Measurements from ENCODE around the gene ABI3BP. TPM values are rescaled to one million over a fixed set of nuclear protein-coding genes. Genes with fewer than 3 reads are reported as not detected.

ABI3BP gene
- polyA plus RNA-seq, 3 donors: not detected

DNA sequence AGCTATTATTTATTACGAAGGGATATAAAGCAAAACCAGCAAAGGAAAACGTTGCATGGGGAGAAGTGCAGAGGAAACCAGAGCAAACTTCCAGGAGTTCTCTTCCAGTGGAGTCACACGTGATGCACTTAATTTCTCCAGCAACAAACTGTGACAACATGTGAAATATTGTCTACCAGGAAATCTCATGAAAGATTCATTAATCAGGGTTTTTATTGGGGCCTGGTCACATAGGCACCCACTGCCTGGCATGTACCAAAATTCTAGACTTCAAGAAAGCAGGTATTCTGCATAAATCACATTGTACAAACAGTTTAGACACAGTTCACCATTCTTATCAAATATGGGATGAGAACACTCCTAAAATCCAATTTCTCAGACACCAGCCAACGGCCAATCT lies 289.4 kb downstream of the ABI3BP start:
- H3K27ac ChIP-seq (ENCODE audit: low read depth in 1 of 2, low read length in 2 of 2): no peak overlapping the region
- H3K27me3 ChIP-seq (ENCODE audit: control insufficient read depth in 2 of 2, insufficient read depth in 2 of 2, low read length in 2 of 2): peaks cover 0 to 6% of the 10 kb centered on the region in 2 donors
- H3K36me3 ChIP-seq (replicated peaks in 1 of 2; ENCODE audit: control insufficient read depth in 1 of 2, insufficient read depth in 2 of 2, low read length in 2 of 2): no peaks in the 10 kb centered on the region
- no peak overlapping the region for H3K4me3 Mint-ChIP-seq
- H3K36me3 Mint-ChIP-seq: peaks cover 0 to 7% of the 10 kb centered on the region in 2 donors
- H3K79me2 ChIP-seq (ENCODE audit: insufficient read depth, low read length): no peaks in the 10 kb centered on the region
- intact Hi-C loops (cut with micrococcal nuclease): loop anchor here in 1 of 2 donors (10.0 kb wide), 1 partner anchor 889 kb away; the partner anchor contains the start of gene CMSS1
- no peaks in the 10 kb centered on the region for H4K20me1 ChIP-seq (ENCODE audit: insufficient read depth, low read length)
- H3K9me3 ChIP-seq (replicated peaks in 1 of 2; ENCODE audit: control insufficient read depth in 1 of 2, insufficient read depth in 1 of 2, low read length in 2 of 2): no peaks in the 10 kb centered on the region
- TF ChIP-seq, protein P1, sequence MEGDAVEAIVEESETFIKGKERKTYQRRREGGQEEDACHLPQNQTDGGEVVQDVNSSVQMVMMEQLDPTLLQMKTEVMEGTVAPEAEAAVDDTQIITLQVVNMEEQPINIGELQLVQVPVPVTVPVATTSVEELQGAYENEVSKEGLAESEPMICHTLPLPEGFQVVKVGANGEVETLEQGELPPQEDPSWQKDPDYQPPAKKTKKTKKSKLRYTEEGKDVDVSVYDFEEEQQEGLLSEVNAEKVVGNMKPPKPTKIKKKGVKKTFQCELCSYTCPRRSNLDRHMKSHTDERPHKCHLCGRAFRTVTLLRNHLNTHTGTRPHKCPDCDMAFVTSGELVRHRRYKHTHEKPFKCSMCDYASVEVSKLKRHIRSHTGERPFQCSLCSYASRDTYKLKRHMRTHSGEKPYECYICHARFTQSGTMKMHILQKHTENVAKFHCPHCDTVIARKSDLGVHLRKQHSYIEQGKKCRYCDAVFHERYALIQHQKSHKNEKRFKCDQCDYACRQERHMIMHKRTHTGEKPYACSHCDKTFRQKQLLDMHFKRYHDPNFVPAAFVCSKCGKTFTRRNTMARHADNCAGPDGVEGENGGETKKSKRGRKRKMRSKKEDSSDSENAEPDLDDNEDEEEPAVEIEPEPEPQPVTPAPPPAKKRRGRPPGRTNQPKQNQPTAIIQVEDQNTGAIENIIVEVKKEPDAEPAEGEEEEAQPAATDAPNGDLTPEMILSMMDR (IDR thresholded peaks at IDR 0.05): no peak
- H3K27ac Mint-ChIP-seq: no peak overlapping the region
- H3K4me1 Mint-ChIP-seq: peaks cover 5% of the 10 kb centered on the region
- peaks cover 0 to 7% (median 4%) of the 10 kb centered on the region in 7 donors for H3K9me3 Mint-ChIP-seq
- H3K9ac ChIP-seq (ENCODE audit: insufficient read depth, low read length, poor library complexity, severe bottlenecking): no peak overlapping the region
- no peak overlapping the region for H3K4me3 ChIP-seq (replicated peaks in 1 of 3; ENCODE audit: low read depth in 2 of 3, low read length in 3 of 3)
- peaks cover 4% of the 10 kb centered on the region in 2 donors for H3K4me1 ChIP-seq (ENCODE audit: control insufficient read depth in 1 of 2, insufficient read depth in 2 of 2, low read length in 2 of 2)
- H3K27me3 Mint-ChIP-seq (ENCODE audit: low read depth in 3 of 3): peaks cover 0 to 6% (median 4%) of the 10 kb centered on the region in 3 donors
- no peak overlapping the region for H2AFZ ChIP-seq (ENCODE audit: insufficient read depth, low read depth, low read length, poor library complexity, severe bottlenecking)
- DNase-seq: no peak
- H3K4me2 ChIP-seq (replicated peaks; ENCODE audit: extremely low read depth, low read length, poor library complexity, severe bottlenecking): no peak overlapping the region
- 100% methylated on average over 1 of the region's 4 CpGs for WGBS (ENCODE audit: insufficient coverage)

GRCh38 chr3:100702980-100703345 lies 290.3 kb downstream of the ABI3BP start:
- peaks cover 0 to 7% (median 4%) of the 10 kb centered on the region in 3 donors for H3K27me3 Mint-ChIP-seq (ENCODE audit: low read depth in 3 of 3)
- no peak overlapping the region for H3K4me3 Mint-ChIP-seq
- H3K4me2 ChIP-seq (replicated peaks; ENCODE audit: extremely low read depth, low read length, poor library complexity, severe bottlenecking): no peak overlapping the region
- no peaks in the 10 kb centered on the region for H3K79me2 ChIP-seq (ENCODE audit: insufficient read depth, low read length)
- no peaks in the 10 kb centered on the region for H3K36me3 Mint-ChIP-seq
- TF ChIP-seq, protein P1 (IDR thresholded peaks at IDR 0.05): no peak
- H3K27me3 ChIP-seq (ENCODE audit: control insufficient read depth in 2 of 2, insufficient read depth in 2 of 2, low read length in 2 of 2): peaks cover 0 to 6% of the 10 kb centered on the region in 2 donors
- H3K27ac ChIP-seq (ENCODE audit: low read depth in 1 of 2, low read length in 2 of 2): no peak overlapping the region
- H3K4me1 Mint-ChIP-seq: no peaks in the 10 kb centered on the region
- no peak overlapping the region for H3K4me3 ChIP-seq (replicated peaks in 1 of 3; ENCODE audit: low read depth in 2 of 3, low read length in 3 of 3)
- no peak overlapping the region for H2AFZ ChIP-seq (ENCODE audit: insufficient read depth, low read depth, low read length, poor library complexity, severe bottlenecking)
- DNase-seq: no peak
- no peak overlapping the region for H3K27ac Mint-ChIP-seq
- H3K9me3 ChIP-seq (replicated peaks in 1 of 2; ENCODE audit: control insufficient read depth in 1 of 2, insufficient read depth in 1 of 2, low read length in 2 of 2): no peaks in the 10 kb centered on the region
- H3K4me1 ChIP-seq (ENCODE audit: control insufficient read depth in 1 of 2, insufficient read depth in 2 of 2, low read length in 2 of 2): no peaks in the 10 kb centered on the region
- 100% methylated on average over 1 of the region's 5 CpGs for WGBS (ENCODE audit: insufficient coverage)
- H3K9me3 Mint-ChIP-seq: peaks cover 0 to 2% (median 0%) of the 10 kb centered on the region in 7 donors
- H3K36me3 ChIP-seq (replicated peaks in 1 of 2; ENCODE audit: control insufficient read depth in 1 of 2, insufficient read depth in 2 of 2, low read length in 2 of 2): no peaks in the 10 kb centered on the region
- no peak overlapping the region for H3K9ac ChIP-seq (ENCODE audit: insufficient read depth, low read length, poor library complexity, severe bottlenecking)
- intact Hi-C loops (cut with micrococcal nuclease): loop anchor here in 1 of 2 donors (10.0 kb wide), 1 partner anchor 888 kb away; the partner anchor contains the start of gene CMSS1
- no peaks in the 10 kb centered on the region for H4K20me1 ChIP-seq (ENCODE audit: insufficient read depth, low read length)

Data from CD14-positive monocyte (primary cell).